GM18507 (cell line): ENCODE results near the gene TBX10.
A peak's percentile ranks its signal among the peaks of the same experiment; 100 is the strongest.
"Not testable (repeated sequence)": the region's sequence is repeated elsewhere in the genome, so short reads cannot be mapped to it uniquely, and the experiment has no call there.

ENCODE experiments used
- DNase-seq: peaks from one replicate; pipeline ENCODE4 v3.0.0; 2011; ENCODE audit warnings: low read depth; ENCODE audit not compliant: insufficient read length; ENCODE audit errors: extremely low spot score
- FAIRE-seq: peaks from 2 replicates; lab custom pipeline; 2011; peaks lifted over from hg19 to GRCh38; lab: Jason Lieb, UNC

The TBX10 gene

DNA sequence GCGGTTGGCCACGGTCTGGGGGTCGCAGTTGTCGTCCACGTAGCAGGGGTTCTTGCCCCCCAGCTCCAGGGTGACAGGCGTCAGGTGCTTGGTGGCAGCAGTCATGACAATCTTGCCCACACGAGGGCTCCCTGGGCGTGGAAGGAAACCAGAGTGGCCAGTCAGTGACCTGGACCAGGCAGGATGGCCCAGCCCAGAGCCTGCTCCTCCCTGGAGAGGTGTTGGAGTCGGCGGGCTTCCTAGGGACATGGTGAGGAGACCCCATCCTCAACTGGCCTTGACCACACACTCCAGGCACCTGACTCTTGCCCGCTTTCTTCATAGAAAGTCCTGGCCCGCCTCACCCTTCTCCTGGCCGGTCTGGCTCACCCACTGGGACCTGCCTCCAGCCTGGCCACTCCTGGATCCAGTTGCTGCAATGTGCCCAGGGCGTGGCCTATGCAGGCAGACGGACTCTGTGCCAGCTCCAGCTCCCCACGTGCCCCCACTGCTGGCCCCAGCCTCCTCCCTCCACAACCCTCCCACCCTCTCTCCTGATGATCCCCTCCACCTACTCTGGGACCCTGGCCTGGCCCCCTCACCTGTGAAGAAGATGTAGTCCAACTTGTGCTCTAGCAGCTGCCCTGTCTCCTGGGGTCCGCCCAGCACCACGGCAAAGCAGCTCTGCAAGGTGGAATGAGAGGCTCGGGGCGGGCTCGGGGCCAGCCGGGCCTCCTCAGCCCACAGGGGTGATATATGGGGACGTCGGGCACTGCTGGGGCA is 26.2 kb upstream of the TBX10 start:
- FAIRE-seq: no peak
- DNase-seq: no peak

DNA sequence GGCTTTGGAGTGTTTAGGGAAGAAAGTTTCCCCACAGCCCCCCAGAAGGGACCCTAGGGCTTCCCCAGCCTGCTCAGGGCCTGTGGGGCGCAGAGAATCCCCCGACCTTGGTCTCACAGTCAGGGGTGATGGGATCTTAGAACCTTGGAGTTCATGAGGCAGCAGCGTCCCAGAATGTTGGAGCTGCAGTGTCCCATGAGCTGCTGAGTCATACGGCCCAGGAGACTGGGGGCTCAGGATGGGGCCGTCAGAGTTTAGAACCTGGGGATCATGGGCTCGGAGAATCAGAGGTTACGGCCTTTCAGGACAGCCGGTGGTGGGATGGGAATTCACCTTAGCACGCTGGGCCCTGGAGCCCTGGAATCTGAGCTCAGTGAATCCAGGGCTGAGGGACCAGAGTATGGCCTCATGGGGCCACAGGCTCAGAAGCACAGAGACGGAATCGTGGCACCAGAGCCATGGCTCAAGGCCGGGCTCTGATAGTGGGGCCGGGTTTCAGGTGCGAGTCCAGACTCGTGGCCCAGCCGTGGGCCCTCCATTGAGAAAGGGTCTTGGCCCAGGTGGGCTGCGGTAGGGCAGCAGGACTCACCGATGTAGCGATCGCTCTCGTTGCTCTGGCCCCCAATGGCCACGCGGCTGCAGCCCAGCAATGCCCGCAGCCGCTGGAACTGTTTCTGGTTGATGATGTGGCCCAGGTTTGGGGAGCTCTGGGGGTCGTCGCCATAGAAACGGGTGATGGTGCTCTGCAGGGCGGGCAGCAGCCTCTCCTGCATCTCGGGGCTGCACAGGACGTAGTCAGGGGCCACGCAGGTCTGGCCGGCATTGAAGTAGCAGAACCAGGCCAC is 25.4 kb upstream of the TBX10 start:
- FAIRE-seq (no peak), DNase-seq (no peak)

DNA sequence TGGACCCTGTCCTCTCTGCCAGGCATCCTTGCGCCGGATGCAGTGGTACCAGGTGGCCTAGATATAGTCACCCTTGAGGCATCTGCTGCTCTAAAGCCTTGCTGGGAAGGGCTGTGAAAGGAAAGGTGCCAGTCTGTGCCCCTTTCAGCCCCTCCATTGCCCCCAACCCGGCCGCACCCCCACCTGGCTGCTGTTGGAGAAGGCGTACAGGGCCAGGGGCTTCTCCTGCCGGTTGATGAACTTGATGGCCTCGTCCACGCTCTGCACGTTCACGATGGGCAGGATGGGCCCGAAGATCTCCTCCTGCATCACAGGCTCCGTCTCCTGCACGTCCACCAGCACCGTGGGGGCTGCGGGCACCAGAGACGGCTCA is 24.6 kb upstream of the TBX10 start:
- DNase-seq (no peak), FAIRE-seq (no peak)

DNA sequence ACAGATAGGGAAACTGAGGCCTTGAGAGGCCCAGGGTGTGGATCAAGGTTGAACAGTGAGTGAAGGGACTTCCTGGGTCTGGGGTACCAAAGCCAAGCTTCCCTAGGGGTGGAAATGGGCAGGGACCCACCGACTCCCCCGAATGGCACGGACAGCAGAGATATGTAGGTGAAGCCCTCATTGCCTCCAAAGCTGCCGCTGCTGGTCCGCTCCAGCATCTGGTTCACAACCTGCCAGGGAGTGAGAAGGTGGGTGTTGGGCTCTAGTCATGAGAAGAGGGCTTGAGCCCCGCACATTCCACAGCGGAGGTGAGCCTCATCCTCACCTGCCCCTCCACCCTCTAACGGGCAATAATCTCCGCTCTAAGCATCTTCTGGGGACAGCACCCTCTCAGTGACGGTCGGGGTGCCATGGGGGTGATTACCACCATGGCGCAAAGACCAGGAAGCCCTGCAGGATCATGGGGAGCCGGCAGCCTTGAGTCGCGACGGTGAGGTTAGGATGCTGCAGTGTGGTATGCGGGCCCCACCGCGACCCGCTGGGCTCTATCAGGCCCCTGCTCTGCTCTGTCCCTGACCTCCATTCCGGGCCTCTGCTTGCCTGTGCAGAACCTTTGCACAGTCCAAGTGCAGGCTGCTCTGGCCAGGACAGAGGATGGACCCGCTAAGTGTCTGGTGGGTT is 24.1 kb upstream of the TBX10 start:
- DNase-seq: no peak
- no peak for FAIRE-seq

DNA sequence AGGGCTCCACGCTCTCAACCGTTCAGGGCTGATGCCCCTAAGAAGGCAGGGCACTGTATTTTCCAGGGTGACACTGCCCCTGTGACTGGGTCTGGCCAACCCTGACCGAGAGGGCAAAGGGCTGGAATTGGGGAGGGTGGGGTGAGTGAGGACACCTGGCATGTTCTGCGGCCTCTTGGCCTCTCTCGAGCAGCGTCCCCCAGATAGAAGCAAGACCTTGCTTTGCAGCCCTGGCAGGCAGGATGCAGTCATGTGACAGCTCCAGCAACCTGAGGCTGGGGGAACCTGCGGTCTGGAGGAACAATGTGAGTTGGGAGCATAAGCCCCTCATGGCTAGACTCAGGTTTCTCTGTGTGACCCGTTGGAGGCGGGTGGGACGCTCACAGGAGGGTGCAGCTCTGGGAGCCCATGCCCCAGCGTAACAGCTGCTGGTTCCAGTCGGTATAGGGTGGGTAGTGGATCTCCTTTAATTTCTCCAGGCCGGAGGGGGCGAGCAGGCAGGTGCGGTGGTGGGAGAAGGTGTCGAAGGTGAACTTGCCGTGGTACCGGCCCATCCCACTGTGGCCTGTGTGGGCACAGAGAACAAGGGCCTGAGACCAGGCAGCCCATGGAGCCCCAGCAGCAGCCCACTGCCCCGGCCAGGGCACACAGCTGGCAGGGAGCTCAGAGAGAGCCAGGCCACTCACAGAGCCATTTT is 23.4 kb upstream of the TBX10 start:
- FAIRE-seq (no peak), DNase-seq (no peak)

DNA sequence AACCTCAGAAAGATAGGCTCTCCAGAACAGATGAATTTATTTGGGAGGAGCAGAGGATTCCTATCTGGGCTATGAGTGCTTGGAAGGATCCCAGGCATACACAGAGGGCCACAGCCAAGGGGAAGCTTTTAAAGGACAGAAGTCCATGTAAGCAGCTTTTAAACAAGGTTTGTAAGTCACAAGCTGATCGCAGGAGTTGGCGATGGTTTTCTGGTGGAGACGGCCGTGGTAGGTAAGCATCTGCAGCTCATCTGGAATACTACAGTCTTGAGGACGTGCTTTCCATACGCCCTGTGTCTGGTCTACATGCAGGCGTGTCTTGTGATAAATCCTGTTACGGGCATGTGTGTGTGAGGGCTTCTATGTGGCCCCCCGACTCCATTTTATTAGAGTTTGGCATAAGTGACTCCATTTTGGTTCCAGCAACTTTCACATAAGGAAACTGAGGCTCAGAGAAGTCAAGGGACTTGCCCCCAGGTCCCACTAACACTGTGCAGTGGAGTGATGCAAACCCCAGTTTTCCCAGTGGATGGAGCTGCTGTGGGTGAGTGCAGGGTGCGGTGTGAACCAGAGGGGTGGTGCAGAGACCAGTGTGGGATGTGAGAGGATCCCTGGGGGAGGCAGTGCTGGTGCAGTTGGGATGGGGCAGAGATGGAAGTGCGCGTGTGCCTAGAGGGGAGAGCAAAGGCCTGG is 22.7 kb upstream of the TBX10 start:
- no peak for FAIRE-seq
- DNase-seq: no peak

DNA sequence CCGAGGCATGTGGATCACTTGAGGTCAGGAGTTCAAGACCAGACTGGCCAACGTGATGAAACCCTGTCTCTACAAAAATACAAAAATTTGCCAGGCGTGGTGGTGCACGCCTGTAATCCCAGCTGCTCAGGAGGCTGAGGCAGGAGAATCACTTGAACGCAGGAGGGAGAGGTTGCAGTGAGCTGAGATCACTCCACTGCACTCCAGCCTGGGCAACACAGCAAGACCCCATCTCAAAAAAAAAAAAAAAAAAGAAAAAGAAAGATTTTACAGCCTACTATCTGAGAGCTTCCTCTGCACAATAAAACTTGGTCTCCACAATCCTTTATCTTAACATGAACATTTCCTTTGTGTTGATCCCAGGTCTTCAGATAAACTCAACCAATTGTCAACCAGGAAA is 21.2 kb upstream of the TBX10 start:
- not testable (repeated sequence) for FAIRE-seq, DNase-seq

DNA sequence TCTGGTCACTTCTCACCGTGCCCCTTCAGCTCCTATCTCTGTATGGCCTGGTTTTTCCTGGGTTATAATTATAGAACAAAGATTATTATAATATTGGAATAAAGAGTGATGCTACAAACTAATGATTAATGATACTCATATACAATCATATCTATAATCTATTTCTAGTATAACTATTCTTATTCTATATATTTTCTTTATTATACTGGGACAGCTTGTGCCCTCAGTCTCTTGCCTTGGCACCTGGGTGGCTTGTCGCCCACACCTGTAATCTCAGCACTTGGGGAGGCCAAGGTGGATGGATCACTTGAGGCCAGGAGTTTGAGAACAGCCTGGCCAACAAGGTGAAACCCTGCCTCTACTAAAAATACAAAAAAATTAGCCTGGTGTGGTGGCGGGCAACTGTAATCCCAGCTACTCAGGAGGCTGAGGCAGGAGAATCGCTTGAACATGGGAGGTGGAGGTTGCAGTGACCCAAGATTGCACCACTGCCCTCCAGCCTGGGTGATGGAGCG is 20.1 kb upstream of the TBX10 start:
- FAIRE-seq, DNase-seq: not testable (repeated sequence)

DNA sequence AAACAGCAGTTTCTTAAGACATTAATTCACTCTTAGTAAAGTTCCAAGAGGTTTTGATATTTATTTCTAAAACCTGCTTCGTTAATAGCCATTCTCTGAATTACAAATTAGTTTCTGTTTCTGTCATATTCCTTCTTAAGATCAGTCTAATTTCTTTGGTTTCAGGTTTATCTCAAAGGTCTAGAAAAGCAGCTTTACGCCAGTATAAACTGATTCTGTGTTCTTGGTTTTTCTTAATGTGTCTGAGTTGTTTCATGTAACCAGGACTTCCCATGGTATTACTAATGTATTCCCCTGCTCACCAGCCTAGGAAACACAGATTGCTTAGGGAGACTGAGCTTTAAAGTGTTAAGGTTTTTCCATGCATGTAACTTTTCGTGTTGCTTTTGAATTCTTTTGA is 17.7 kb upstream of the TBX10 start:
- DNase-seq: no peak
- FAIRE-seq: peak; percentile 65

DNA sequence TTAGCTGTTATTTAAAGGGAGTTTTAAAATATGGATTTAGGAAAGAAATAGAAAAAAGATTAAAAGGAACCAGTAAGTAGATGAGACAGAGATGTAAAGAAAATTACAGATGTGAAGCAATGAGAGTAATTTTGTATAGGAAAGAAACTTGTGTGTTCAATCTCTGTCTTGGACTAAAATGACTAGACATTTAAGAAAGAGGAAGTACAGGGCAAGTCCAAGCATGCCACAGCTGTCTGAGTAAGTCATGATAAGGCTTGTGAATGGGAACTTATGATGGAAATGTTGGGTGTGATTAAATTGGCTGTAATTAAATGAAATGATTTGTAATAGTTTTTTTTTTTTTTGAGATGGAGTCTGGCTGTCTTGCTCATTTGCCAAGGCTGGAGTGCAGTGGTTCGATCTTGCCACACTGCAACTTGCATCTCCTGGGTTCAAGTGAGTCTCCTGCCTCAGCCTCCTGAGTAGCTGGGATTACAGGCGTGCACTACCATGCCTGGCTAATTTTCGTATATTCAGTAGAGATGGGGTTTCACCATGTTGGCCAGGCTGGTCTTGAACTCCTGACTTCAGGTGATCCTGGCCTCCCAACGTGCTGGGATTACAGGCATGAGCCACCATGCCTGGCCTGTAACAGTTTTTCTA is 16.8 kb upstream of the TBX10 start:
- no peak for DNase-seq
- FAIRE-seq: peak; percentile 67

DNA sequence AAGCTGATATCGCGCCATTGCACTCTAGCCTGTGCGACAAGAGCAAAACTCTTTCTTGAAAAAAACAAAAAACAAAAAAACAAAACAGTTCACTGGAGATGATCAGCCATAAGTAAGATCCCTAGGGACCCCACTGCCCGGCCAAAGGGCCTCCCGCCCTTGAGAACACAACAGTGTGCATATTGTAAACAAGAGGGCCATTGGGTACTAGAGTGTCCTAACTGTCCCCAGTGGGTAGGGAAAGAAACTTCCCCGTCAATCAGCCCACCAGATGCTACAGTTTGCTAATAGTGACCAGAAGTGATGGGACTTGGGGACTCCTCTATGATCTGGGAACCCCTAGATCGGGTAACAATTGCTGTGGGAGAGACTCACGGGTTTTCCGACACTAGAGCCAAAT is 14.7 kb upstream of the TBX10 start:
- FAIRE-seq: no peak
- DNase-seq: no peak

DNA sequence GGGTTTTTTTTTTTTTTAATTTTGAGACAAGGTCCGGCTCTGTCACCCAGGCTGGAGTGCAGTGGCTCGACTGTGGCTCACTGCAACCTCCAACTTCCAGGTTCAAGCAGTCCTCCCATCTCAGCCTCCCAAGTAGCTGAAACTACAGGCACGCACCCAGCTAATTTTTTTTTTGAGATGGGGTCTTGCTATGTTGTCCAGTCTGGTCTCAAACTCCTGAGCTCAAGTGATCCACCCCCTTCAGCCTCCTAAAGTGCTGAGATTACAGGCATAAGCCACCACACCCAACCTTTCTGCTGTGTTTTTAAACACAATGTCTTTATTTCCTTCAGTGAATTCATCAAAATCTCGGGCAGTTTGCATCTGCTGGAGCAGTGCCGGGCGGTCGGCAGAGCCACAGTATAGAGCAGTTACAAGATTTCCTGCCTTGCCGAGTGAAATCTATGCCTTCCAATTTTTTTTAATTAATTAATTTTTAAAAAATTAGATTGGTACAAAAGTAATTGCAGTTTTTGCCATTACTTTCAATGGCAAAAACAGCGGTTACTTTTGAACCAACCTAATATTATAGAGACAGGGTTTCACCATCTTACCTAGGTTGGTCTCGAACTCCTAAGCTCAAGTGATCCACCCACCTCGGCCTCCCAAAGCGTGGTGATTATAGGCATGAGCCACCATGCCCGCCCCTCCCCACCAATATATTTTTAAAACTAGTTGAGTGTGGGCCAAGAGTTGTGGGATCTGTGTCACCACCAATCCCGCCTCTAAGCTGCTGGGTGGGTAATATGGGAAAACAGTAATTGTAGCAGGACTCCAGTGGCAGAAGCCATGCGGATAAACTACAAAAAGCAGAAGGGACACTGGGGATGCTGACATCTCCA is 13.6 kb upstream of the TBX10 start:
- no peak for FAIRE-seq
- DNase-seq: no peak

DNA sequence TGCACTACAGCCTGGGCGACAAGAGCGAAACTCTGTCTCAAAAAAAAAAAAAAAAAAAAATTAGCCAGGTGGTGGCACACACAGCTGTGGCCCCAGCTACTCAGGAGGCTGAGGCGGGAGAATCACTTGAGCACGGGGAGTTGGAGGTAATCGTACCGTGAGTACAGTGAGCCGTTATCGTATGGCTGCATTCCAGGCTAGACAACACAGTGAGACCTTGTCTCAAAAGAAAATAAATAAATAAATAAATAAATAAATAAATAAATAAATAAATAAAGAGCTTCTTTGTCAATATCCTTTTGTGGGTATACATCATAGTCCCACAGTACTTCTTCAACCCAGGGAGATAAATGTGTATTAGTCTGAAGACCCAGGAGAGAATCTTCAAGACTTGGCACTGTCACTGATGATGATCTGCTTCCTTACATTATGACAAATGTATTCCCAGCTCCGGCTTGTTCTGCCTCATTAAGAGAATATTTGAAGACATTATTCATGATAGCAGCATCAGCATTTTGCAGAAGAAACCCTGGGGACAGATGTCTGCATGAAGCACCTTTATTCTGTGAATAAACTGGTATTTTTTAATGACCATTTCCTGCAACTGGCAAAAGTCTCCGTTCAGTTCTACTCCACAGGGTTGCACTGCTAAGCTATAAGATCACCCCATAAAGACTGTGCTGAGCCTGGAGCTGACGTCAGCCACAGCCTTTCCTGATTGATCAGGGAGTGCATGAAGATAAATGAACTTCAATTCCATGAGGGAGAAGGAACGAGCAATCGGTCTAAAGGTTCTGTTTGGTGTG is 12.6 kb upstream of the TBX10 start:
- FAIRE-seq (no peak), DNase-seq (no peak)

DNA sequence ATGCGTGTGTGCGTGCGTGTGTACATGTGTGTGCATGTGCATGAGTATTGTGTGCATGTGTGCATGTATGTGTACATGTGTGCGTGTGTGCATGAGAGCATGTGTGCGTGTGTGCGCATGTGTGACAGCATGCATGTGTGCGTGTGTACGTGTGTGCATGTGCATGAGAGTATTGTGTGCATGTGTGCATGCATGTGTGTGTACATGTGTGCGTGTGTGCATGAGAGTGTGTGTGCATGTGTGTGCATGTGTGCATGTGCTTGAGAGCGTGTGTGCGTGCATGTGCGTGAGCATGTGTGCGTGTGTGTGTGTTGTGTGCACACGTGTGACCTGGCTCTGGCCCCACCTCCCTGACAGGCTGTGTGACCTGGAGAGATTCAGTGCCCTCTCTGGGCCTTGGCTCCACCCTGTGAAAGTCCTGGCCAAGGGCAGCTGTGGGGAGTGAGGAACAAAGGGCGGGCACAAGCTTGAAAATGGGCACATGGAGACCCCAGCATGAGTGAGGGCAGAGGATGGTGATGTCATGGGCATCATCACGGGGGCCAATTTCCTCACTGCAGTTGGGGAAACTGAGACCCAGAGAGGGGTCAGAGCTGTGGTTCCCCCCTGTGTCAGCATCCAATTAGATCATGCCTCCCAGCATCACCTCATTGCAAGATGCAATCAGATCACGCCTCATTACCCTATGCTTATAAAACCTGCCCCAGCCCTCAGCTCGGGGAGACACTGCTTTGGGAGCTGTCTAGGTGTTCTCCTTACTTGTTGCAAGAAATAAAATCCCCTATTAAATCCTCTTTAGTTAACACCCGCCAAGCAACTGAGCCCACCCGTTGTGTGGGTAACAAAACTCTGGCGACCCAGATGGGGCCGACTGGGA is 10.3 kb upstream of the TBX10 start:
- no peak for DNase-seq
- FAIRE-seq: peak; percentile 35

DNA sequence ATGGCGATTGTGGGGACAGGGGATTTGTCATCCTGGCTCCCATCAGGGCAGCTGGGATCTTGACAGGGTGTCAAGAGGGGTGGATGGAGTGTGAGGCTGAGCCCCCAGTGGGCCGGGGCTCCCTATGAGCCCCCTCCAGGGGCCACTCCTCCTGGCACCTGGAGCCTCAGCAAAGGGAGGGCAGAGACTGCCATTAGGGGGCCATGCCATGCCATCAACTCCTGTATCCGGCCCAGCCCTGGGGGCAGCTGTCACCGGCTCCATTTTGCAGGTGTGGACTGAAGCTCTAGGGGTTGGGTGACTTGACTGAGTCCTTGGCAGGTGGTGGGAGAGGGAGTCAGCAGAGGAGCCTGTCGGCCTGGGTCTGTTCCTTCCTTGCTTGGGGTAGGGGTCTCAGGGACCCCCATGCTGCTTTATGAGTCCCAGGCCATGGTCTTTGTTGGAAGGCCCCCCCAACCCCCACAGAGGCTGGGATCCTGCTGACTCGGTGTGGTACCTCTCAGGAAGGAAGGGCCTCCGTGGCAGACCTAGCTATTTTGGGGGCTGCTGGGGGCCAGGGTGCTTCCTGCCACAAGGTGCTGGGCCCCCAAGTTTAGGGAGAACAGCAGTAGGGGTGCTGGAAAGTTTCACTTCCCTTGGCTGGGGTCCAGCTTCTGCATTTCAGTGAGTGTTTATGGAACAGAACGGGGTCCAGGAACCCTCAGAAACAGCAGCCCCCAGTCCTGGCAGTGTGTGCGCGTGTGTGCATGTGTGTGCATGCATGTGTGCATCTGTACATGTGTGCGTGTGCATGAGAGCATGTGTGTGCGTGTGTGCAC is 9.4 kb upstream of the TBX10 start:
- peak; percentile 73 for FAIRE-seq
- no peak for DNase-seq
